Psoas muscle (tissue), 8 donors: ENCODE measurements around the gene PEX11A. TPM values are rescaled to one million over a fixed set of nuclear protein-coding genes. Genes with fewer than 3 reads are reported as not detected.

Source experiments
- ATAC-seq, 4 donors: fragments of 200-7000 bp; cut with Tn5 transposase; one replicate each; pipeline ENCODE4 v1.9.1; 2020; ENCODE audit warnings: moderate library complexity in 3 of 4, mild to moderate bottlenecking in 2 of 4
- DNase-seq, 2 donors: peaks; one replicate each; pipeline ENCODE4 v3.0.0-alpha.2; 2020
- H3K27ac ChIP-seq: fragments of 200-600 bp; one replicate; pipeline ENCODE4 v1.8.0; 2022
- H3K27me3 ChIP-seq, 3 donors: fragments of 200-600 bp in 1 of 3; one replicate each; pipeline versions ENCODE4 v1.6.1 to v1.8.0; 2013 to 2022; ENCODE audit warnings: low read length in 2 of 3, mild to moderate bottlenecking in 2 of 3, moderate library complexity in 1 of 3; ENCODE audit not compliant: insufficient read depth in 3 of 3
- H3K36me3 ChIP-seq, 2 donors: fragments of 200-600 bp in 1 of 2; one replicate each; pipeline versions ENCODE4 v1.6.1 to v1.8.0; 2013 to 2022; ENCODE audit warnings: low read depth in 1 of 2, mild to moderate bottlenecking in 1 of 2, moderate library complexity in 1 of 2; ENCODE audit not compliant: insufficient read depth in 1 of 2
- H3K4me1 ChIP-seq: fragments of 200-600 bp; one replicate; pipeline ENCODE4 v1.8.0; 2022
- H3K4me3 ChIP-seq: fragments of 200-600 bp; one replicate; pipeline ENCODE4 v1.8.0; 2022; ENCODE audit warnings: mild to moderate bottlenecking
- H3K9me3 ChIP-seq: fragments of 200-600 bp; one replicate; pipeline ENCODE4 v1.8.0; 2022
- CTCF ChIP-seq: fragments of 200-600 bp; IDR thresholded peaks from one replicate; pipeline ENCODE4 v1.8.0; 2022; ENCODE audit warnings: antibody characterized with exemption
- WGBS, 3 donors: extraction: QIAGEN DNeasy Blood & Tissue Kit; methylation state at CpG; one replicate each; pipeline versions ENCODE4 v1.1.6 to v1.1.7; 2013; 5-methylcytosine and 5-hydroxymethylcytosine counted together
- intact Hi-C, 2 donors: fragments of 100-400 bp; cut with DNase I; formaldehyde crosslinking; loops; one replicate each; pipeline versions ENCODE4 v1.11.0 to v1.14.2; 2022
- polyA plus RNA-seq, 3 donors: library from polyadenylated mRNA; stranded (reverse); fragments of 200-250 nt; gene quantifications; one replicate each; pipeline ENCODE4 v1.2.3, GENCODE V29; 2013
- total RNA-seq, 4 donors: library from RNA; stranded (reverse); fragmentation: NEBNext Ultra II Directional in 2 of 4; extraction: Animal tissue kit (Norgen Biotek cat#: 25700) in 2 of 4; gene quantifications; one replicate each; pipeline versions ENCODE4 v1.2.1 to v1.2.4, GENCODE V29; 2021 to 2023
- donor health status: healthy with polysubstance abuse.
- donor health status: DM: no; HTN: no; CAD: no; lungs with moderate emphysema.
- donor health status: Bipolar disorder and iron deficiency.
- donor health status: healthy.
- donor health status: DM: yes; HTN: yes; CAD: no.
- donor health status: DM: no; HTN: no; CAD: no.
- donor health status: DM: no; HTN: no; CAD: no.
- donor health status: DM: yes; HTN: yes; CAD: no.

Gene PEX11A
- total and polyA plus RNA-seq, 7 donors = 5.5 to 14.2 (median 9.8) TPM

DNA sequence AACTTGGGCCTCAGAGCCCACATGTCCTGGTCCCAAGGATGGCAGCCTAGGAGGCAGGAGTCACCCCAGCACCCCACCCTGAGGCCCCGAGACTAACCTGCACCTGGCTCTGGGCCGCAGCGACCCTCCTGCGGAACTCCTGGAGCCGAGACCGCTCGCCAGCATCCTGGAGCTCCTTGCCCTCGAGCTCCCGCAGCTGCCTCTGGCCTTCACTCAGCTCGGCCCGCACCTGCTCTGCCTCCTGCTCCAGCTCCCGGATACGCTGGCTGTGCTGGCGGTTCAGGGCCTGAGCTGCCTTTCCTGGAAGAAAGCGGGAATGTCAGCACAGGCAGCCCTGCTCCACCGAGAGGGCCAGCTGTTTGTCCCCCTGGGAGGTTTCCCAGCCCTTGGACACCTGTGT is 48.4 kb downstream of the PEX11A start:
- Histone ChIP-seq H3K9me3 (no peaks in the 10 kb centered on the region), H3K36me3 (no peaks in the 10 kb centered on the region), H3K4me1 (no peaks in the 10 kb centered on the region), H3K27me3 (no peaks in the 10 kb centered on the region), H3K27ac (no peak overlapping the region), H3K4me3 (no peak overlapping the region)
- ATAC-seq = peak in 1 of 4 donors; percentile 35
- WGBS, 3 donors = 51 to 60% (median 55%) methylated on average over 11 to 16 of the region's 16 CpGs
- no peak for DNase-seq
- no peak for TF ChIP-seq CTCF
- intact Hi-C loops = no loop called here

DNA sequence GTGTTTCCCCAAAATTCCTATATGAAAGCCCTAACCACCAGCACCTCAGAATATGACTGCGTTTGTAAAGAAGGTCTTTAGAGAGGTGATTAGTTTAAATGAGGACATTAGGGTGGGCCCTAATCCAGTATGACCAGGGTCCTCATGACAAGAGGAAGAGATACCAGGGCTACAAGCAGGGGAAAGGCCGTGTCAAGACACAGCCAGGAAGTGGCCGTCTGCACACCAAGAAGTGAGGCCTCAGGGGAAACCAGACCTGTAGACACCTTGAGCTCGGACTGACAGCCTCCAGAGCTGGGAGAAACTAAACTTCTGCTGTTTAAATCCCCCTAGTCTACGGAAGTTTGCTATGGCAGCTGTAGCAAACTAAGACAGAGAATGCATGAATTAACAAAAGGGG is 49.5 kb downstream of the PEX11A start:
- DNase-seq = no peak

DNA sequence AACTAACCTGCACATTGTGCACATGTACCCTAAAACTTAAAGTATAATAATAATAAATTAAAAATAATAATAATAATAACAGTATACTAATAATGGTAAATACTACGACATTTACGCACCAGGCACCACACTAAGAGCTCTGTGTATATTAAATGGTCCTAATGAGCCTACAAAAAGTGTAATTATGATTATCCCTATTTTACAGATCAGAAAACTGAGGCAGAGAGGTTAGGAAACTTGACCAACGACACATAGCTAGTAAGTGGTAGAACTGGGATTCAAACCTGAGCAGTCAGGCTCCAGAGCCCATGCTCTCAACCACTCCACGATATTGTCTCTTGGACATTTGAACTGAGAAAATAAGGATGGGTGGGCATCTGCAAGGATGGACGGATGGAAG is 50.3 kb downstream of the PEX11A start:
- Histone ChIP-seq H3K27me3 (no peaks in the 10 kb centered on the region), H3K9me3 (no peaks in the 10 kb centered on the region), H3K27ac (no peak overlapping the region), H3K4me1 (no peaks in the 10 kb centered on the region), H3K36me3 (no peaks in the 10 kb centered on the region), H3K4me3 (no peak overlapping the region)
- ATAC-seq = no peak
- intact Hi-C loops = no loop called here
- no peak for DNase-seq
- no peak for TF ChIP-seq CTCF
- WGBS, 3 donors = 97 to 99% (median 99%) methylated on average over 5 of the region's 5 CpGs

More for the DNA sequence above, 49.5 kb downstream of the PEX11A start:
- Histone ChIP-seq H3K4me1 (no peaks in the 10 kb centered on the region), H3K27ac (no peak overlapping the region), H3K27me3 (no peaks in the 10 kb centered on the region), H3K36me3 (no peaks in the 10 kb centered on the region), H3K9me3 (no peaks in the 10 kb centered on the region), H3K4me3 (no peak overlapping the region)
- WGBS, 3 donors = 87 to 89% (median 87%) methylated on average over 5 of the region's 5 CpGs
- no peak for TF ChIP-seq CTCF
- intact Hi-C loops = no loop called here
- ATAC-seq = no peak

- Histone ChIP-seq H3K27ac (no peak overlapping the region), H3K36me3 (peaks cover 0 to 3% of the 10 kb centered on the region in 2 donors), H3K9me3 (no peaks in the 10 kb centered on the region), H3K4me3 (no peak overlapping the region), H3K27me3 (no peaks in the 10 kb centered on the region), H3K4me1 (no peaks in the 10 kb centered on the region)
- 95 to 96% (median 95%) methylated on average over 23 of the region's 23 CpGs for WGBS, 3 donors
- DNase-seq = no peak
- no peak for ATAC-seq
- TF ChIP-seq CTCF = no peak
- intact Hi-C loops = no loop called here
Observed at GRCh38 chr15:89633585-89633984, 57.0 kb downstream of the PEX11A start.
